Activated CD4-positive, alpha-beta T cell treated with anti-CD3 and anti-CD28 coated beads, Interleukin-2, amount 10 ng/mL, durations not matched to agents 7 days and 5 days (primary cell): Measurements from ENCODE around the gene SSH3. TPM values are rescaled to one million over a fixed set of nuclear protein-coding genes. Genes with fewer than 3 reads are reported as not detected.

ENCODE experiments used
- CTCF ChIA-PET: fragments of 350-600 bp; sonication (Branson Sonifier 250); formaldehyde crosslinking; loops from one replicate; lab custom pipeline; 2021; ENCODE audit warnings: antibody characterized with exemption; lab: Charles Lee
- POLR2A ChIA-PET: fragments of 350-600 bp; sonication (Branson Sonifier 250); formaldehyde crosslinking; loops from one replicate; lab custom pipeline; 2021; ENCODE audit warnings: antibody characterized with exemption; lab: Charles Lee
- DNase-seq: peaks from one replicate; pipeline ENCODE4 v3.0.0-alpha.2; 2020
- H3K27ac Mint-ChIP-seq: one replicate; pipeline ENCODE4 v1.8.0; 2021; ENCODE audit warnings: mild to moderate bottlenecking, moderate library complexity, mixed read lengths
- H3K27me3 Mint-ChIP-seq: one replicate; pipeline ENCODE4 v1.8.0; 2021; ENCODE audit warnings: mixed read lengths
- H3K36me3 Mint-ChIP-seq: one replicate; pipeline ENCODE4 v1.8.0; 2021; ENCODE audit warnings: low read depth, mixed read lengths
- H3K4me1 Mint-ChIP-seq: one replicate; pipeline ENCODE4 v1.8.0; 2021; ENCODE audit warnings: mixed read lengths
- H3K4me3 Mint-ChIP-seq: one replicate; pipeline ENCODE4 v1.8.0; 2021; ENCODE audit warnings: mild to moderate bottlenecking, moderate library complexity, mixed read lengths
- H3K9me3 Mint-ChIP-seq: one replicate; pipeline ENCODE4 v1.8.0; 2021; ENCODE audit warnings: mixed read lengths
- total RNA-seq, 2 experiments: library from RNA; stranded (reverse); gene quantifications; one replicate each; pipeline ENCODE4 v1.2.3, GENCODE V29; 2021

The SSH3 gene
- total RNA-seq, 2 experiments from 2014 or later, result 8.2 to 9.6 TPM

GRCh38 chr11:67322049-67322448 is 18.7 kb downstream of the SSH3 start:
- H3K4me1 Mint-ChIP-seq, result peaks cover 11% of the 10 kb centered on the region
- H3K27ac Mint-ChIP-seq, result no peak overlapping the region
- ChIA-PET POLR2A (no interaction called here), CTCF (interaction anchor here (1.0 to 4.6 kb wide), 17 partner anchors 8 to 79 kb away, joined by 3 to 26 read pairs (median 5); partner anchors contain the start of gene PPP1CA)
- peaks cover 3% of the 10 kb centered on the region for H3K27me3 Mint-ChIP-seq
- no peak overlapping the region for H3K4me3 Mint-ChIP-seq
- no peak for DNase-seq
- H3K9me3 Mint-ChIP-seq, result no peaks in the 10 kb centered on the region
- H3K36me3 Mint-ChIP-seq, result peaks cover 1% of the 10 kb centered on the region

GRCh38 chr11:67323526-67323925 is 20.2 kb downstream of the SSH3 start:
- Mint-ChIP-seq H3K9me3 (no peaks in the 10 kb centered on the region), H3K4me1 (peaks cover 3% of the 10 kb centered on the region), H3K27ac (no peak overlapping the region), H3K4me3 (no peak overlapping the region), H3K27me3 (peaks cover 2% of the 10 kb centered on the region), H3K36me3 (no peaks in the 10 kb centered on the region)
- DNase-seq, result no peak
- ChIA-PET CTCF (interaction anchor here (1.0 to 4.6 kb wide), 7 partner anchors 10 to 70 kb away, joined by 4 to 26 read pairs (median 5); no protein-coding TSS in a partner anchor), POLR2A (no interaction called here)

- H3K27ac Mint-ChIP-seq, result no peak overlapping the region
- no peaks in the 10 kb centered on the region for H3K36me3 Mint-ChIP-seq
- H3K4me1 Mint-ChIP-seq, result no peaks in the 10 kb centered on the region
- H3K9me3 Mint-ChIP-seq, result no peaks in the 10 kb centered on the region
- no peak for DNase-seq
- H3K27me3 Mint-ChIP-seq, result no peaks in the 10 kb centered on the region
- ChIA-PET POLR2A (no interaction called here), CTCF (interaction anchor here (0.6 to 2.3 kb wide), 7 partner anchors 12 to 416 kb away, joined by 3 to 8 read pairs (median 3); partner anchors contain the start of gene RAD9A)
- H3K4me3 Mint-ChIP-seq, result no peak overlapping the region
Measured at GRCh38 chr11:67332081-67332691, 28.9 kb downstream of the SSH3 start.

GRCh38 chr11:67337257-67337656 is 33.9 kb downstream of the SSH3 start:
- H3K36me3 Mint-ChIP-seq, result no peaks in the 10 kb centered on the region
- CTCF ChIA-PET, result interaction anchor here (1.5 to 3.5 kb wide), 3 partner anchors 8 to 20 kb away, joined by 3 to 11 read pairs (median 10); no protein-coding TSS in a partner anchor
- no peak overlapping the region for H3K27ac Mint-ChIP-seq
- peaks cover 1% of the 10 kb centered on the region for H3K9me3 Mint-ChIP-seq
- H3K4me3 Mint-ChIP-seq, result no peak overlapping the region
- no peaks in the 10 kb centered on the region for H3K27me3 Mint-ChIP-seq
- POLR2A ChIA-PET, result no interaction called here
- no peak for DNase-seq
- peaks cover under 1% of the 10 kb centered on the region for H3K4me1 Mint-ChIP-seq

GRCh38 chr11:67344264-67344663 is 40.9 kb downstream of the SSH3 start:
- H3K9me3 Mint-ChIP-seq, result peaks cover 5% of the 10 kb centered on the region
- H3K27ac Mint-ChIP-seq, result peak overlapping the region; percentile 85
- H3K36me3 Mint-ChIP-seq, result no peaks in the 10 kb centered on the region
- no peaks in the 10 kb centered on the region for H3K27me3 Mint-ChIP-seq
- POLR2A ChIA-PET, result interaction anchor here (1.0 kb wide), 1 partner anchor 57 kb away, joined by 7 read pairs; no protein-coding TSS in a partner anchor
- no peak overlapping the region for H3K4me3 Mint-ChIP-seq
- peaks cover 31% of the 10 kb centered on the region for H3K4me1 Mint-ChIP-seq
- CTCF ChIA-PET, result interaction anchor here (1.1 to 4.7 kb wide), 7 partner anchors 8 to 285 kb away, joined by 4 to 31 read pairs (median 26); partner anchors contain the start of gene NUDT8
- DNase-seq, result peak; percentile 37

- Mint-ChIP-seq H3K9me3 (peaks cover 5% of the 10 kb centered on the region), H3K4me3 (no peak overlapping the region), H3K36me3 (no peaks in the 10 kb centered on the region), H3K4me1 (peaks cover 31% of the 10 kb centered on the region), H3K27ac (peak overlapping the region; percentile 37), H3K27me3 (no peaks in the 10 kb centered on the region)
- POLR2A ChIA-PET, result interaction anchor here (0.9 to 1.0 kb wide), 2 partner anchors 26 to 56 kb away, joined by 3 to 7 read pairs; no protein-coding TSS in a partner anchor
- CTCF ChIA-PET, result interaction anchor here (0.5 to 4.7 kb wide), 28 partner anchors 9 to 284 kb away, joined by 3 to 31 read pairs (median 4); partner anchors contain the start of genes CLCF1, NUDT8, PPP1CA and SSH3
- DNase-seq, result no peak
Measured at GRCh38 chr11:67345247-67345919, 42.1 kb downstream of the SSH3 start.

GRCh38 chr11:67345920-67346819 is 42.8 kb downstream of the SSH3 start:
- no peaks in the 10 kb centered on the region for H3K27me3 Mint-ChIP-seq
- no peak overlapping the region for H3K4me3 Mint-ChIP-seq
- peaks cover 2% of the 10 kb centered on the region for H3K36me3 Mint-ChIP-seq
- DNase-seq, result peak; percentile 36
- ChIA-PET CTCF (interaction anchor here (0.5 to 4.7 kb wide), 31 partner anchors 9 to 1439 kb away, joined by 3 to 31 read pairs (median 3); partner anchors contain the start of genes CLCF1, PPP1CA and SSH3), POLR2A (interaction anchor here (0.9 kb wide), 1 partner anchor 25 kb away, joined by 3 read pairs; no protein-coding TSS in a partner anchor)
- peak overlapping the region; percentile 37 for H3K27ac Mint-ChIP-seq
- H3K4me1 Mint-ChIP-seq, result peaks cover 34% of the 10 kb centered on the region
- peaks cover 5% of the 10 kb centered on the region for H3K9me3 Mint-ChIP-seq

- POLR2A ChIA-PET, result no interaction called here
- Mint-ChIP-seq H3K4me3 (no peak overlapping the region), H3K4me1 (peaks cover 43% of the 10 kb centered on the region), H3K9me3 (no peaks in the 10 kb centered on the region), H3K27me3 (no peaks in the 10 kb centered on the region), H3K27ac (no peak overlapping the region), H3K36me3 (peaks cover 8% of the 10 kb centered on the region)
- DNase-seq, result no peak
- CTCF ChIA-PET, result interaction anchor here (0.9 to 30.3 kb wide), 7 partner anchors 8 to 86 kb away, joined by 3 to 841 read pairs (median 7); partner anchors contain the start of genes CLCF1, PPP1CA, RAD9A and TBC1D10C
Measured at GRCh38 chr11:67347964-67348749, 44.8 kb downstream of the SSH3 start.

- Mint-ChIP-seq H3K4me3 (no peak overlapping the region), H3K27ac (no peak overlapping the region), H3K9me3 (no peaks in the 10 kb centered on the region), H3K27me3 (no peaks in the 10 kb centered on the region), H3K36me3 (peaks cover 8% of the 10 kb centered on the region), H3K4me1 (peaks cover 46% of the 10 kb centered on the region)
- POLR2A ChIA-PET, result no interaction called here
- no peak for DNase-seq
- CTCF ChIA-PET, result interaction anchor here (0.5 to 30.3 kb wide), 8 partner anchors 9 to 422 kb away, joined by 3 to 841 read pairs (median 4); partner anchors contain the start of genes CLCF1, PPP1CA, RAD9A and TBC1D10C
Measured at GRCh38 chr11:67349036-67349435, 45.7 kb downstream of the SSH3 start.

GRCh38 chr11:67349457-67349856 is 46.1 kb downstream of the SSH3 start:
- CTCF ChIA-PET, result interaction anchor here (0.9 to 30.3 kb wide), 7 partner anchors 9 to 137 kb away, joined by 3 to 841 read pairs (median 3); partner anchors contain the start of genes CLCF1, PPP1CA, RAD9A and TBC1D10C
- Mint-ChIP-seq H3K4me1 (peaks cover 47% of the 10 kb centered on the region), H3K27ac (no peak overlapping the region), H3K9me3 (no peaks in the 10 kb centered on the region), H3K4me3 (no peak overlapping the region), H3K36me3 (peaks cover 8% of the 10 kb centered on the region), H3K27me3 (no peaks in the 10 kb centered on the region)
- POLR2A ChIA-PET, result no interaction called here
- no peak for DNase-seq

GRCh38 chr11:67349928-67350465 is 46.7 kb downstream of the SSH3 start:
- POLR2A ChIA-PET, result no interaction called here
- Mint-ChIP-seq H3K36me3 (peaks cover 8% of the 10 kb centered on the region), H3K27ac (no peak overlapping the region), H3K4me3 (no peak overlapping the region), H3K9me3 (no peaks in the 10 kb centered on the region), H3K4me1 (peaks cover 47% of the 10 kb centered on the region), H3K27me3 (no peaks in the 10 kb centered on the region)
- CTCF ChIA-PET, result interaction anchor here (0.9 to 30.3 kb wide), 9 partner anchors 13 to 136 kb away, joined by 3 to 841 read pairs (median 11); partner anchors contain the start of genes CLCF1, PPP1CA, RAD9A and TBC1D10C
- no peak for DNase-seq
